HG03025 (cell line): ENCODE results near the gene PDXP.
"Not testable (repeated sequence)": the region's sequence is repeated elsewhere in the genome, so short reads cannot be mapped to it uniquely, and the experiment has no call there.

Experiments
- ATAC-seq: cut with Tn5 transposase; IDR thresholded peaks from one replicate; pipeline ENCODE4 v1.9.1; 2021; ENCODE audit warnings: mild to moderate bottlenecking, moderate library complexity; ENCODE audit not compliant: unreplicated experiment, low FRiP score

The PDXP gene, protein sequence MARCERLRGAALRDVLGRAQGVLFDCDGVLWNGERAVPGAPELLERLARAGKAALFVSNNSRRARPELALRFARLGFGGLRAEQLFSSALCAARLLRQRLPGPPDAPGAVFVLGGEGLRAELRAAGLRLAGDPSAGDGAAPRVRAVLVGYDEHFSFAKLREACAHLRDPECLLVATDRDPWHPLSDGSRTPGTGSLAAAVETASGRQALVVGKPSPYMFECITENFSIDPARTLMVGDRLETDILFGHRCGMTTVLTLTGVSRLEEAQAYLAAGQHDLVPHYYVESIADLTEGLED

DNA sequence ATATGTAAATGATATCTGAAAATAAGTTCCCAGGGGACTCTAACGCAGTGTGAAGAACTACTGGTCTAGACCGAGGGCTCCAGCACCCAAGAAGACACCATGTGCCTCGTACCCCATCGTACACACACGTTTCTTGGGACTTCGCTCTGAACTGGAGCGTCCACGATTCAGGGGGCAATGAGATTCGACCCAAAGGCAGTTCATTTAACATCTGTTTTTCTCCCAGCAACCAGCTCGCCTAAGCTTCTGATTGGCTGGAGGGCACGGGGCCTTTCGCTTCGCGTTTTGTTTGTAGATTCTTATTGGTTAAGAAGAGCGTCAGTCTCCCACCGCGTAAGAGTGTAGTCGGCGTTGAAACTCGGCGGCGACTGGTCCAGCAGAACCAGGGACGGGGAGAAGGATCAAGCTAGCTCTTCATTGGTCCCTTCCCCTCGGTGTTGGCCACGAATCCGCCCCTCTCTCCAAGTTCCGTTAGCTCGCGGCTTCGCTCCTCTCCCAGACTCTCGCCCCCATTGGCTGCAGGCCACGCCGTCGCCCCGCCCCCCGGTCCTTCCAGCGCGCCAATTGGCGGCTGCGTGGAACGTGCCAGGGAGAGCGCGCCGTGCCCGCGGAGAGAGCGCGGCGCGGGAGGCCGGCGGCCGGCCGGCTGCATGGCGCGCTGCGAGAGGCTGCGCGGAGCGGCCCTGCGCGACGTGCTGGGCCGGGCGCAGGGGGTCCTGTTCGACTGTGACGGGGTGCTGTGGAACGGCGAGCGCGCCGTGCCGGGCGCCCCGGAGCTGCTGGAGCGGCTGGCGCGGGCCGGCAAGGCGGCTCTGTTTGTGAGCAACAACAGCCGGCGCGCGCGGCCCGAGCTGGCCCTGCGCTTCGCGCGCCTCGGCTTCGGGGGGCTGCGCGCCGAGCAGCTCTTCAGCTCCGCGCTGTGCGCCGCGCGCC lies at the start of gene PDXP:
Gene PDXP (plus strand): TSS at position 591 of the 933 bp plus-strand sequence. CDS start 60 bp downstream, at position 651.
- ATAC-seq, result peak; percentile 66

DNA sequence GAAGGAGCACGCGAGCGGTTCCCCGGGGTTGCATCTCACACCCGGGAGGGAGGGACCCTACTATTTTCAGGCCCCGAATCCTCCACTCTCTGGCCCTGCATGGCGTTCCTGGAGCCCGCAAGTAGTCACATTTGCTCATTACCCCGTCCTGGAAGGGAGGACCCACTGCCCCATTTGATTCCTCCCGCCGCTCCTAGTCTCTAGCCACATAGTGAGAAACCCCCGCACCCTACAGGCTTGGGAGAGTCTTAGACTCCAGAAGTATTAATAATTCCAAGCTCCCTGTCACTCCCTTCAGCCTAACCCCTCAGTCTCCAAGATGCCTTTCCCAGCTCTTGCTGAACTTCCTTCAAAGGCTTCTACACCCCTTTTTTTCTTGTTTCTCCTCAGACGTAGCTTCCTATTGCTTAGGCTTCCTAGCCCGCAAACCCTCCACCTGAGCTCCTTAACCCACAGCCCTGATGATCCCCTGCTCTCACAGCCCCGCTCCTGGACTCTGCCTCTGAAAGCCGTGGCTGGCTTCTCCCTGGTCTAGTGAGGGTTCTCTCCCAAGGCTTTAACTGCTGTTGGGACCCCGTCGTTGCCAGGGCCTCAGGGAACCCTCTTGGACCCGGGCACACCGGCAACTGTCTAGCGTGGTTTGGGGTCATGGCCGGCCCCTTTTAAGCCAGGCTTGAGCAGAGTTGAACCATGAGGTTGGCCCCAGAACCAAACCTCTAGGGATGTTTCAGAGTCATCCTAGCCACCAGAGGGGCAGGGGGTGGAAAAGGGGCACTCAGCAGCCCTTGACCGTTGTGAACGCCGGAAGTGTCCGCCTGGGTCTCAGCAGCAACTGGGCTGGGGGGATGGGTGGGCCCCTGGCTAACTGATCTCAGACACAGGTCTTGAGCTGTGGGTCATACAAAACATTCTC lies 49.0 kb upstream of the PDXP start:
- no peak for ATAC-seq

DNA sequence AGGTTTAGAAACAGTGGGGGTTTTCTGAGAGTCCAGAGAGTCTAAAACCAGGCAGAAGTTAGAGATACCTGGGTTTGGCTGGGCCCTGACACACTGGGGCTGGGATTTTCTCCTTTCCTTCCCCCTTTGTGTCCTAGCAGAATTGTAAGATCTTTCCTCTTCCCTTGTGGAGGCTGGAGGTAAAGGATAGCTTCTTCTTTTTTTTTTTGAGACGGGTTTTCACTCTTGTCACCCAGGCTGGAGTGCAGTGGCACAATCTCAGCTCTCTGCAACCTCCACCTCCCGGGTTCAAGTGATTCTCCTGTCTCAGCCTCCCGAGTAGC lies 48.4 kb upstream of the PDXP start:
- ATAC-seq, result not testable (repeated sequence)

DNA sequence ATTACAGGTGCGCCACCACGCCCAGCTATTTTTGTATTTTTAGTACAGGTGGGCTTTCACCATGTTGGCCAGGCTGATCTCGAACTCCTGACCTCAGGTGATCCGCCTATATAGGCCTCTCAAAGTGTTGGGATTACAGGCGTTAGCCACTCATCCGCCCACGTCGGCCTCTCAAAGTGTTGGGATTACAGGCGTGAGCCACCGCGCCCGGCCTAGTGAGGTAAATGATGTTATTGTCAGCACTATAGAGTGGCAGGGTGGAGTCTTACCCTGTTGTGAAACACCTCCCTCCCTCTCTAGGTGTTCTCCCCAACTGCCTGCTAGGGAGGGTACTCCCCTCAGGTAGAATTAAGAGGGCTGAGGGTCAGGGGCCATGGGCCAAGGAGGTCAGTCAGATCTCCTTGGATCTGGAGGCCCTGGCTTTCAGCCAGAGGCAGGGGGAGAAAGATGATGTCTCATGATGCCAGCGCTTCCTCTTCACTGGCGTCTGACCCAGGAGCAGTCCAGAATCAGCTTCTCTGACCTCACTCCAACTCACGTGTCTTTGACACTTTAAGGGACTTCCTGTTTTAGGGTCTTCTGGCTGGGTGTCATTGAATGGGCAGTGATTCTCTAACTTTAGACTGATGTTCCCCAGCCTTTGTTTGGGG lies 47.9 kb upstream of the PDXP start:
- no peak for ATAC-seq

DNA sequence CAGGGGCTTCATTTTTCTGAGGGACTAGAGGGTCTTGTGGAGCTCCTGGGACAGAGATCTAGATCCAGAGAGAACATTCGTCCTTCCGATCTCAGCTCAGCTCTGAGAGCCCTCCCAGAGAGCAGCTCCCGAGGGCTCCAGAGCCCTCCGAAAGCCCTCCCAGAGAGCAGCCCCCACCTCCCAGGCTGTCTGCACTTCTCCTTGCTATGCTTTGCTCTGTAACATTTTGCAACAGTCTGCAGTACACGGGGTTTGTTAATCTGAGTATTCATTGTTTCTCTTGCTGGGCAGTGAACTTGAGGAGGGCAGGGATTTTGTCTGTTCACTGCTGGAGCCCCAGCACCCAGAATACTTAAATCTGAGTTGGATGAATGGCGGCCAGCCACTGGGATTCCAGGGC lies 47.3 kb upstream of the PDXP start:
- ATAC-seq, result no peak

DNA sequence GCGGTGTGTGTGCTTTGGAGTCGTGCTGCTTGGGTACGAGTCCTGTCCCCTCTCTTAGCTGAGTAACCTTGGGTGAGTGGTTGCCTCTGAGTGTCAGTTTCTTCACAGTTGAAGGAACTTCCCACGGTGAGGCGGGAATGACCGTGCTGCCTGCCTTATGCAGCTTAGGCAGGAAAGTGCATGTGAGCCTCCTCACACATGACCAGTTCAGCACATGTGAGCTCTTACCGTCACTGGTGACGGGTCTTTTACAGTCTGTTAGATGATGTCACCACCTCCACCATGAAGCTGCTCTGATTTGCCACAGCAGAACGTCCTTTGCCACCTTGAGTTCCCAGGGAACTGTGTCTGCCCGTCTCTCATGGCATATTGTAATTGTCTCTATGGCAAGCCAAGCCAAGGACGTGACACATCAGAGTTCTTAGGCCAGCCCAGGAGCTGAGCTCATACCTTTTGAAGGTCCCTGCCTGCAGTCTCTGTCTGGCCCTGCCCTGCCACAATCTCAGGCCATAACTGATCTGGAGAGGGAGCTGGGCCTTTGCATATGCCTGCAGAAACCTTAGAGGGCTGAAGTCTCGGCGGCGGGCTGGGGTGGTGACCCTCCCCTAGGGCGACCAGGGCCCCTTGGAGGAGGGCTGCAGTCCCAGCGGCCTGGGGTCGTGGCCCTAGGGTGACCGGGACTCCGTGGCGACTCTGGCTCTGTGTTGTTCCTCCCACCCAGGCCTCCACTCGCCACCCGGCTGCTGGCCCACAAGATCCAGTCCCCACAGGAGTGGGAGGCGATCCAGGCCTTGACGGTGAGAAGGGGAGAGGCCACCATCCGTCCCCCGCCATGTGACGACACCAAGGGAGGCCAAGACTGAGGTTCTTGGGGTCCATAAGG lies 42.1 kb upstream of the PDXP start:
- no peak for ATAC-seq

DNA sequence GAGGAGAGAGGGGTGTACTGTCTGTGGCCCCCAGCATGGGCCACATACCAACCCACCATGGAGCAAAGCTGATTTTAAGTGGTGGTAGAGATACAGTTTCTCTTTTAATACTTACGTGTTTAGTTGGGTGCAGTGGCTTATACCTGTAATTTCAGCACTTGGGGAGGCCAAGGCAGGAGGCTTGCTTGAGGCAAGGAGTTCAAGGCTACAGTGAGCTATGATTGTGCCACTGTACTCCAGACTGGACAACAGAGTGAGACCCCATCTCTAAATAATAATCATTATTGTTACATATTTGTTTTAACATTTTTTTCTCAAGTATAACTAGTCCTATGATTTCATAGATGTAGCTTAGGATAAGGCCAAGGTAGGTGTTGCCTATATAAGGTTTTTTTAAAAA lies 41.1 kb upstream of the PDXP start:
- no peak for ATAC-seq

DNA sequence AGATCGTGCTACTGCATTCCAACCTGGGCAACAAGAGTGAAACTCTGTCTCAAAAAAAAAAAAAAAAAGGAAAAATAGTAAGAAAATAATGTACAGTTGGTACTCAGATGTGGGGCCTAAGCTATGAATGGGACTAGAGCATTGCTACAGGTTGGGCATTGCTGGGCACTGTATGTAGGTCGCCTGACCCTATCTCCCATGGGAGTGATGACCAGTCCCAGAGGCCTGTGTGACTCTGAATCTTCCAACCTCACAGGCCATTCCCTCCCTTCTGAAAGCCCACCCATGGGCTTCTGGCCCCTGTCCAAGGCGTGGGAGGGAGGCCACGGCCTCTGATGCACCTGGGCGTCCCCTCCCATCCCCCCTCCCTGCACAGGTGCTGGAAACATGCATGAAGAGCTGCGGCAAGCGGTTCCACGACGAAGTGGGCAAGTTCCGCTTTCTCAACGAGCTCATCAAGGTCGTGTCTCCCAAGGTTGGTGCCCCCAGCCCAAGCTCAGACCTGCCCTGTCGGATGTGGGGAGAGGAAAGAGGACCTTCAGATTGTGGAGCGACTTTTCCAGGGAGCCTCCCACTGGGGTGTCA lies 40.4 kb upstream of the PDXP start:
- ATAC-seq, result no peak

DNA sequence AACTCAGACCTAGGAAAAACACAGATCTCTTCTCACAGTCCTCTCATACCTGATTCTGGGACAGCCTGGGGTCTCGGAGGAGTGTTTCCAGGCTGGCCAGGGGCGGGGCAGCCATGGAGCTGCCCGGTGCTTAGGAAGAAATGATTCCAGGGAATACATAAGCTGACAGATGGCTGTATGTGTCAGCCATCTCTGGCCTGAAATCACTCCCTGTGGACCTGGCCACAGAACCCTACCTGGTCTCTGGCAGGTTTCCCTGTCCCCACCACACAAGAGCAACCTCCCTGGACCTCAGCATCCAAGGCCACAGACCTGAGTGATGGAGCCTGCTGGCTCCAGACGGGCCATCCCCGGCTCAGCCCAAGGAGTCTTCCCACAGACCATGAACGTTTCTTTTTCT lies 39.8 kb upstream of the PDXP start:
- ATAC-seq, result no peak

DNA sequence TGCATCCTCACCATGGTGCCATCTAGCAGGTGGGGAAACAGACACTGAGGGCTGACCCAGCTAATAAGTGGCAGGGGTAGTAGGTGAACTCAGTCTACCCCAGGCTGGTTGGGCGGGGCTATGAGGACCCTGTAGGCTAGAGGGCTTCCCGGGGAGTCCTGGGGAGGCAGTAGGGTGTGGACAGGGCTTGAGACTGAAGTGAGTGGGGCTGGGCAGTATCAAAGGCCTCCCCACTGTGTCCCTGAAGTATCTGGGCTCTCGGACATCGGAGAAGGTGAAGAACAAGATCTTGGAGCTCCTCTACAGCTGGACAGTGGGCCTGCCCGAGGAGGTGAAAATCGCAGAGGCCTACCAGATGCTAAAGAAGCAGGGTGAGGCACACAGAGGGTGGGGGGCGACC lies 38.5 kb upstream of the PDXP start:
- no peak for ATAC-seq

DNA sequence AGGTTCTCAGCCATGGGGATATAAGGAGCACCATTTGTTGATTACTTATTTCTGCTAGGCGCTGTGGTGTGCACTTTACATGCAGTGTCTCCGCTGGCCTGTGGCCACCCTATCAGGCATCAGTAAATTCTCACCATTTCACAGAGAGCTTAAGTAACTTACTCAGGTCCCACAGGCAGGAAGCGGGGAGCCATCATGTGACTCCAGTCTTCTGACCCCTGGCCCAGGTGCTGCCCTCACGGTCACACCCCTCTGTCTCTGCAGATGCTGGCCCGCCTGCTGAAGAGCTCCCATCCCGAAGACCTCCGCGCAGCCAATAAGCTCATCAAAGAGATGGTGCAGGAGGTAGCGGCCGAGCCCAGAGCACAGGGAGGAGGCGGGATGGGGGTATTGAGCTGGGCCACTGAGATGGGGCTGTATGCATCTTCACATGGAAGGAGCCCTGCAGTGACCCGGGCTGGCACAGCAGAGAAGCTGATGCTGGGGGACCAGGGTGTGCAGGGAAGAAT lies 37.1 kb upstream of the PDXP start:
- ATAC-seq, result no peak

DNA sequence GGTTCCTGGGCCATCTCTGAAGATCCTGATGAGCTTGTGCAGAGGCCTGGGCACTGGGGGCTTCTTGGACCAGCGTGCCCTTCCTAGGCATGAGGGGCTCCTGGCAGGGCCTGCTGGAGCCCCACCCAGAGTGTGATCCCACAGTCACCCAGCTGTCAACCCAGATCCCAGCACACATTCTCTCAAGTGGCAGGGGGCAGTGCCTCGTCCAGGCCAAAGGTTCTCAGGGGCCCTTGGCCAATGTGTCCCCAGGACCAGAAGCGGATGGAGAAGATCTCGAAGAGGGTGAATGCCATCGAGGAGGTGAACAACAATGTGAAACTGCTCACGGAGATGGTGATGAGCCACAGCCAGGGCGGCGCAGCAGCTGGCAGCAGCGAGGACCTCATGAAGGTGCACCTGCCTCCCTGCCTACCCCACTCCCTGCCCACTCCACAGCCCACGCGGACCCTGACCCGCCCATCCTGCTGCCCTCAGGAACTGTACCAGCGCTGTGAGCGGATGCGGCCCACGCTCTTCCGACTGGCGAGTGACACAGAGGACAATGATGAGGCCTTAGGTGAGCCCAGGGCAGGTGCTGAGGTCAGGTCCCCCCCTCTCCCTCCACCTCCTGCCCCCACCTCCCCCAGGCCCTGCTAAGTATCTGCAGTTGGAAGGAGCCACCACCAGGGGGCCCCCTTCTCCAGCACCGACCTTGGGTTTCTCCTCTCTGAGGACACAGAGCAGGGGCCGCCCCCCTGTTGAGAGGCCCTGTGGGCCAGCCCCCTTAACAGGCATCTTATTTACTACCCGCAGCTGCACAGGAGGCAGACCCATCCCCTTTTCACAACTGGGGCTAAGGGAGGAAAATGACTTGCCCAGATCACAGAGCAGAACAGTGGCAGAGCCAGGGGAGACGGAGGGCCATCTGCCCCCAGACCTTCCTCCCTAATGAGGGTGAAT lies 35.2 kb upstream of the PDXP start:
- no peak for ATAC-seq

DNA sequence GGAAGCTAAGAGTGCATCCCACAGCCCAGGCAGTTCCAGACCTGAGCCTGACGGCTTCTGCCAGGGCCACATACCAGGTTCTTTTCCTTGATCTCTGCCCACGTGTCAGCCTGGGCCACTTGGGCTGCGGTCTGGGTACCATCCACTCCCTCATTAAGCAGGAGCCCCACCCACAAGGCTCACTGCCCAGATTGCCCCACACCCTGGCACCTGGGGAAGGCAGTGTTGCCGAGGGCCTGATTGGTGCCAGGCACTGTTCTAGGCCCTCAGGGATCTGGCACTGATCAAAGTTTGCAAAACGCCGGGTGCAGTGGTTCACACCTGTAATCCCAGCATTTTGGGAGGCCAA lies 34.5 kb upstream of the PDXP start:
- ATAC-seq, result no peak

DNA sequence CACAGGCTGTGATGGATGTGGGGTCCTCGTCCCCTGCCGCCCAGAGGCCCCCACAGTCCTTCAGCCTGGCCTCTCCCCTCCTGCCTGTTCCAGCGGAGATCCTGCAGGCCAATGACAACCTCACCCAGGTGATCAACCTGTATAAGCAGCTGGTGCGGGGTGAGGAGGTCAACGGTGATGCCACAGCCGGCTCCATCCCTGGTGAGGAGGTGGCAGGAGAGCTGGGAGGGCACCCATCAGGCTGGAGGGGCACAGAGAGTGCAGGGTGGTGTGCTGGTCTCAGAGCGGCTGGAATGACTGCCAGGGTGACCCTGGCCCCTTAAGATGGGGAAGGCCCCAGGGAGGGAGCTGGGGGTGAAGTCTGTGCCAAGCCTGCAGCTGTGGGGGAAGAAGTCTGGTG lies 33.6 kb upstream of the PDXP start:
- no peak for ATAC-seq

DNA sequence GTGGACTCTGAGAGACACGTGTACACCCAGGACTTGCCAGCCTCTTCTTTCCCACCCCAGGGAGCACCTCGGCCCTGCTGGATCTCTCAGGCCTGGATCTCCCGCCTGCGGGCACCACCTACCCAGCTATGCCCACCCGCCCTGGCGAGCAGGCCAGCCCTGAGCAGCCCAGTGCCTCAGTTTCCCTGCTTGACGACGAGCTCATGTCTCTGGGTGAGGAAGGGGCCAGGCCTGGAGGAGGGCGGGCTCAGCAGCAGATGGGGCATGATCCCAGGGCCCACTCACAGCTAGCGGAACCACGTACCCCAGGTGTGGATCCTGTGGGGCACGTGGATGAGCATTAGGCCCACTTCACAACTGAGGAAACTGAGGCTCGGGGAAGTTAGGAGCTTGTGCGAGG lies 32.8 kb upstream of the PDXP start:
- no peak for ATAC-seq

DNA sequence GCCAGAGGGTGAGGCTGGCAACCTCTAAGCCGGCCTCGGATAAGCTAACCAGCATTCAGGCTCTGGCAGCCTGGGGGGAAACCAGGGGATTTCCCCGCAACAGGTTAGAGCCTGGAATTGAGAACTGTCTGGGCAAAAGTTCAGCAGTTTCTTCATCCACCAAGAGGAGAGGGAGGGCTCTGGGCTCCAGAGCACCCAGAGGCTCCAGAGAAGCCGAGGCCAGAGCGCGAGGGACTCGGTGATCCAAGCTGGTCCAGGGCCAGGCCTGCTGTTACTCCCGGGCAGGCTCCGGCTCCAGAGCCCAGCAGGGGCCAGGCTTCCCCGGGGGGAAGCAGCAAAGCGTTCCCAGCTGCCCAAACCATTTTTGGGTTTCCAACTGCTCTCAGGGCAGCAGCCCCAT lies 32.4 kb upstream of the PDXP start:
- no peak for ATAC-seq

DNA sequence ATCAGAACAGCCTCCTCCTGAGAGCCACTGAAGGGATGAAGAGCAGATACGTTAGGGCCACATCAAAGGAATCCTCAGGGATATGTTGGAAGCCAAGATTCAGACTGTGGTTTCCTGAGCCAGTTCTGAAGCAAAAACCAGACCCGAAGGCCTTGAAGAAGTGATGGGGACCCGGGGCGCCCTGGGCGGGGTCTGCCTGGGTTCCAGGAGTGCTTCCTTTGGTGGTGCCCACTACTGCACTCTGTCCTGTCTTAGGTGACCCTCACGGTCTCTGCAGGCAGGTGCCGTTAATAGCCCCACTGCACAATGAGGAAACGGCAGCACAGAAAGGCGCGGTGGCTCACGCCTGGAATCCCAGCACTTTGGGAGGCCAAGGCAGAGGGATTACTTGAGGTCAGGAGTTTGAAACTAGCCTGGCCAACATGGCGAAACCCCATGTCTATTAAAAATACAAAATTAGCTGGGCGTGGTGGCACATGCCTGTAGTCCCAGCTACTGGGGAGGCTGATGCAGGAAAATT lies 31.9 kb upstream of the PDXP start:
- no peak for ATAC-seq

DNA sequence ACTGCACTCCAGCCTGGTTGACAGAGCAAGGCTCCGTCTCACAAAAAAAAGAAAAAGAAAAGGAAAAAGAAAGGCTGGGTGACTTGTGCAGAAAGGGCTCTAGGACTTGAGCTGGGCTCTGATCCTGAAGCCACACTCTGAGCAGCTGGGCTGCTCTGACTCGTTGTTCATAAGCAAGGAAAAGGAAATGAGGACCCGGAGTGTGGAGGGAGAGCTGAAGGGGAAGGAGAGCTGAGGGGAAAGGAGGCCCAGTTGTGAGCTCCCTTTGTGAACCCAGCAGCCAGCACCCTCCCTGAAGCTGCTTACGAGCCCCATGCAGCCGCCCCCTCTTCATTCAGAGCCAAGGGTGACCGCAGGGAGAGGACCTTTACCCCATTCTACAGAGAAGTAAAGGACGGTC lies 31.4 kb upstream of the PDXP start:
- ATAC-seq, result no peak
